Astrocyte of the spinal cord (primary cell): Measurements from ENCODE around the gene RMND1.
"Not testable (repeated sequence)": the region's sequence is repeated elsewhere in the genome, so short reads cannot be mapped to it uniquely, and the experiment has no call there.

Experiments used
- DNase-seq: peaks from one replicate; pipeline ENCODE4 v3.0.0; 2011; ENCODE audit warnings: low read depth, low spot score
- H3K4me3 ChIP-seq: 2 replicates; pipeline ENCODE4 v1.5.1; 2011; ENCODE audit warnings: low read depth, mild to moderate bottlenecking, low read length, moderate library complexity
- CTCF ChIP-seq: IDR thresholded peaks from 2 replicates; pipeline ENCODE4 v1.5.1; 2012; ENCODE audit warnings: low read depth, mild to moderate bottlenecking, low read length, inconsistent platforms
- in situ Hi-C: cut with HindIII; loops from 2 replicates; pipeline ENCODE4 v1.10.0; 2017; ENCODE audit warnings: low sequenced_read_pairs

The RMND1 gene

GRCh38 chr6:151461673-151462072, 9.7 kb upstream of the RMND1 start:
- TF ChIP-seq CTCF: no peak
- DNase-seq: no peak
- in situ Hi-C loops: no loop called here
- H3K4me3 ChIP-seq: no peak overlapping the region

DNA sequence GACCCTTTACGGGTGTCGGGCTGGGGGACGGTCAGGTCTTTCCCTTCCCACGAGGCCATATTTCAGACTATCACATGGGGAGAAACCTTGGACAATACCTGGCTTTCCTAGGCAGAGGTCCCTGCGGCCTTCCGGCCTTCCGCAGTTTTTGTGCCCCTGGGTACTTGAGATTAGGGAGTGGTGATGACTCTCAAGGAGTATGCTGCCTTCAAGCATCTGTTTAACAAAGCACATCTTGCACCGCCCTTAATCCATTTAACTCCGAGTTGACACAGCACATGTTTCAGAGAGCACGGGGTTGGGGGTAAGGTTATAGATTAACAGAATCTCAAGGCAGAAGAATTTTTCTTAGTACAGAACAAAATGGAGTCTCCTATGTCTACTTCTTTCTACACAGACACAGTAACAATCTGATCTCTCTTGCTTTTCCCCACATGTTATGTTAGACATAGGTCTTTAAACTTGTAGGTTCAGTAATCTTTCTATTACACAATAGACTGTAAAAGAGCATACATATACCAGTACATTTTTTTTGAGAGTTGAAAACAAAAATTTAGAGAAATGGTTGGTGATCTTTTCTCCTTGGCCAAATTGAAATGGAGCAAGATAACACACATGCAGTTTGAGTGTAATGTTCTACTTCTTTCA, 3.9 kb upstream of the RMND1 start:
- in situ Hi-C loops, H3K4me3 ChIP-seq, DNase-seq: not testable (repeated sequence)

GRCh38 chr6:151452750-151453427, 963 bp upstream of the RMND1 start:
- H3K4me3 ChIP-seq: peak overlapping the region; percentile 96
- peak; percentile 48 for DNase-seq
- in situ Hi-C loops: no loop called here
- no peak for TF ChIP-seq CTCF

GRCh38 chr6:151451417-151451949, 443 bp downstream of the RMND1 start:
- TF ChIP-seq CTCF: no peak
- DNase-seq: no peak
- in situ Hi-C loops: no loop called here
- H3K4me3 ChIP-seq: peak overlapping the region; percentile 96

DNA sequence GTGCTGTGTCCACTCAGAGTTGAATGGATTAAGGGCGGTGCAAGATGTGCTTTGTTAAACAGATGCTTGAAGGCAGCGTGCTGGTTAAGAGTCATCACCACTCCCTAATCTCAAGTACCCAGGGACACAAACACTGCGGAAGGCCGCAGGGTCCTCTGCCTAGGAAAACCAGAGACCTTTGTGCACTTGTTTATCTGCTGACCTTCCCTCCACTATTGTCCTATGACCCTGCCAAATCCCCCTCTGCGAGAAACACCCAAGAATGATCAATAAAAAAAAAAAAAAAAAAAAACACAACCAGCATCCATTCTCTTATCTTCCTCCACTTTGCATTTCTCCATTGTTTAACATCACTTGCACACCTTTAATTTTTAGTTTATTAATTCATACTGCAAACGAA, 998 bp downstream of the RMND1 start:
- in situ Hi-C loops, DNase-seq: not testable (repeated sequence)
- peak overlapping the region; percentile 96 for H3K4me3 ChIP-seq

DNA sequence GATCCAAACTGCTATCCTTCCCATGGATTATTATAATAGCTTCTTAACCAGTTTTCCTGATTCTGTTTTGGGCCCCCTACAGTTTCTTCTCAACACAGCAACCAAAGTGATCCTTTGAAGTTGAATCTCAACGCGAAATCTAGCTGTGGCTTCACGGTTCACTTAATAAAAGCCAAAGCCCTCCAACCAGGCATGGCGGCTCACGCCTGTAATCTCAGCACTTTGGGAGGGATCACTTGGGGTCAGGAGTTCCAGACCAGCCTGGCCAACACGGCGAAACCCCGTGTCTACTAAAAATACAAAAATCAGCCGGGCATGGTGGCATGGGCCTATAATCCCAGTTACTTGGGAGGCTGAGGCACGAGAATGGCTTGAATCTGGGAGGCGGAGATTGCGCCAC, 3.3 kb downstream of the RMND1 start:
- DNase-seq: no peak
- TF ChIP-seq CTCF: peak; percentile 0
- in situ Hi-C loops: no loop called here
- H3K4me3 ChIP-seq: no peak overlapping the region

GRCh38 chr6:151447237-151447636, 4.7 kb downstream of the RMND1 start:
- H3K4me3 ChIP-seq: no peak overlapping the region
- TF ChIP-seq CTCF: no peak
- DNase-seq: no peak
- in situ Hi-C loops: no loop called here
